HEK293 (cell line): Measurements from ENCODE around the gene TMEM229B.

Experiments
- CTCF ChIA-PET: fragments of 350-600 bp; formaldehyde crosslinking; extraction: SDS; loops from one replicate; lab custom pipeline; 2021; ENCODE audit warnings: antibody characterized with exemption; lab: Yijun Ruan, JAX
- POLR2A ChIA-PET: fragments of 300-600 bp; formaldehyde crosslinking; extraction: SDS; loops from one replicate; lab custom pipeline; 2020; ENCODE audit warnings: antibody characterized with exemption, inconsistent platforms; lab: Yijun Ruan, JAX
- H3K27ac ChIP-seq: fragments of 200-500 bp; sonication (Bioruptor generic); 2 replicates; pipeline ENCODE4 v1.5.1; 2014; ENCODE audit warnings: low read depth, low read length, control low read depth, inconsistent platforms; ENCODE audit errors: extremely low read depth
- H3K36me3 ChIP-seq, 2 experiments: fragments of 200-500 bp in 1 of 2; sonication (Bioruptor generic) in 1 of 2; 1 replicate in 1 of 2; 2 replicates in 1 of 2; pipeline ENCODE4 v1.5.1; 2014 to 2017; ENCODE audit warnings: inconsistent platforms in 2 of 2, low read length in 2 of 2; ENCODE audit not compliant: control insufficient read depth in 2 of 2, insufficient read depth in 1 of 2
- H3K4me1 ChIP-seq: fragments of 200-500 bp; sonication (Bioruptor generic); 2 replicates; pipeline ENCODE4 v1.5.1; 2014; ENCODE audit warnings: mild to moderate bottlenecking, low read length, inconsistent platforms; ENCODE audit not compliant: control insufficient read depth, insufficient read depth
- H3K4me3 ChIP-seq: 2 replicates; pipeline ENCODE4 v1.5.1; 2011; ENCODE audit warnings: low read depth, mild to moderate bottlenecking, control low read depth, low read length, moderate library complexity
- H3K9me3 ChIP-seq: fragments of 200-500 bp; sonication (Bioruptor generic); 2 replicates; pipeline ENCODE4 v1.5.1; 2014; ENCODE audit warnings: low read depth, low read length, inconsistent platforms; ENCODE audit not compliant: control insufficient read depth, insufficient read depth
- MZF1 ChIP-seq: fragments of 450-650 bp; formaldehyde crosslinking; IDR thresholded peaks from 2 replicates; pipeline ENCODE4 v1.5.1; 2017; ENCODE audit warnings: missing biosample characterization, missing genetic modification characterization, borderline replicate concordance
- ZBTB17 ChIP-seq: fragments of 450-650 bp; formaldehyde crosslinking; IDR thresholded peaks from 2 replicates; pipeline ENCODE4 v1.5.1; 2016; ENCODE audit warnings: missing biosample characterization, missing genetic modification characterization
- ZNF19 ChIP-seq: fragments of 450-650 bp; formaldehyde crosslinking; IDR thresholded peaks from 2 replicates; pipeline ENCODE4; 2016; ENCODE audit warnings: missing biosample characterization, missing genetic modification characterization, low read depth
- ZNF266 ChIP-seq: fragments of 450-650 bp; formaldehyde crosslinking; IDR thresholded peaks from 2 replicates; pipeline ENCODE4 v1.5.1; 2016; ENCODE audit warnings: missing biosample characterization, missing genetic modification characterization, low read depth
- ZNF391 ChIP-seq: fragments of 450-650 bp; formaldehyde crosslinking; IDR thresholded peaks from 2 replicates; pipeline ENCODE4 v1.5.1; 2016; ENCODE audit warnings: low read depth, missing biosample characterization, missing genetic modification characterization, borderline replicate concordance
- ZNF426 ChIP-seq: fragments of 450-650 bp; formaldehyde crosslinking; IDR thresholded peaks from 2 replicates; pipeline ENCODE4 v1.5.1; 2017; ENCODE audit warnings: missing biosample characterization, missing genetic modification characterization, mild to moderate bottlenecking, inconsistent platforms, moderate library complexity
- ZNF670 ChIP-seq: fragments of 450-650 bp; formaldehyde crosslinking; IDR thresholded peaks from 2 replicates; pipeline ENCODE4 v1.5.1; 2016; ENCODE audit warnings: missing biosample characterization, missing genetic modification characterization, low read depth
- ZNF747 ChIP-seq: fragments of 450-650 bp; formaldehyde crosslinking; IDR thresholded peaks from 2 replicates; pipeline ENCODE4 v1.5.1; 2016; ENCODE audit warnings: missing biosample characterization, missing genetic modification characterization
- TF ChIP-seq, protein P1 (sequence below): fragments of 450-650 bp; formaldehyde crosslinking; IDR thresholded peaks from 2 replicates; pipeline ENCODE4 v1.5.1; 2016; ENCODE audit warnings: missing biosample characterization, missing genetic modification characterization, borderline replicate concordance
- TF ChIP-seq, protein P2 (sequence below): fragments of 450-650 bp; formaldehyde crosslinking; IDR thresholded peaks from 2 replicates; pipeline ENCODE4 v1.5.1; 2016; ENCODE audit warnings: missing biosample characterization, missing genetic modification characterization, low read depth
- TF ChIP-seq, protein P3 (sequence below): fragments of 450-650 bp; formaldehyde crosslinking; conservative IDR thresholded peaks from 2 replicates; pipeline ENCODE4 v1.5.1; 2016; ENCODE audit warnings: low read depth, missing biosample characterization, missing genetic modification characterization
- TF ChIP-seq, protein P4 (sequence below): fragments of 450-650 bp; formaldehyde crosslinking; optimal IDR thresholded peaks from 2 replicates; pipeline ENCODE3; 2016; ENCODE audit warnings: missing biosample characterization, mild to moderate bottlenecking, missing genetic modification characterization

The TMEM229B gene

DNA sequence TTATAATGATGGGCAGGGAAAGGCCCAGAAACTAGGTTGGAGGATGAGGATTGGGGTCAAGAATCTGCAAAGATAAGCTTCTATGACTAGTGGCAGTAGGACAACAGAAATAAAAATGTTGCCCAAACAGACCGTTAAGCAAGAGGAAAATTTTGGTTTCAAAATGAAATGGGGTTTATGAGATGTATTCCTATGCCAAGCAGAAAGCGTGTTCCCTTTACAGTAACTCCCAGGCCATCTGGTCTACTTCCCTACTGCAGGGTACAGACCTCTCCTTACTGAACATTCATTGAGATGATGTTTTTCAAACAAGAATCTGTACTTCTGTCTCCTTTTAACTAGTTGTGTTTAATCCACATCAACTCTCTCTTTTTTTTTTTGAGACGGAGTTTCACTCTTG, 20.4 kb upstream of the TMEM229B start (continued):
- TF ChIP-seq, protein P1, sequence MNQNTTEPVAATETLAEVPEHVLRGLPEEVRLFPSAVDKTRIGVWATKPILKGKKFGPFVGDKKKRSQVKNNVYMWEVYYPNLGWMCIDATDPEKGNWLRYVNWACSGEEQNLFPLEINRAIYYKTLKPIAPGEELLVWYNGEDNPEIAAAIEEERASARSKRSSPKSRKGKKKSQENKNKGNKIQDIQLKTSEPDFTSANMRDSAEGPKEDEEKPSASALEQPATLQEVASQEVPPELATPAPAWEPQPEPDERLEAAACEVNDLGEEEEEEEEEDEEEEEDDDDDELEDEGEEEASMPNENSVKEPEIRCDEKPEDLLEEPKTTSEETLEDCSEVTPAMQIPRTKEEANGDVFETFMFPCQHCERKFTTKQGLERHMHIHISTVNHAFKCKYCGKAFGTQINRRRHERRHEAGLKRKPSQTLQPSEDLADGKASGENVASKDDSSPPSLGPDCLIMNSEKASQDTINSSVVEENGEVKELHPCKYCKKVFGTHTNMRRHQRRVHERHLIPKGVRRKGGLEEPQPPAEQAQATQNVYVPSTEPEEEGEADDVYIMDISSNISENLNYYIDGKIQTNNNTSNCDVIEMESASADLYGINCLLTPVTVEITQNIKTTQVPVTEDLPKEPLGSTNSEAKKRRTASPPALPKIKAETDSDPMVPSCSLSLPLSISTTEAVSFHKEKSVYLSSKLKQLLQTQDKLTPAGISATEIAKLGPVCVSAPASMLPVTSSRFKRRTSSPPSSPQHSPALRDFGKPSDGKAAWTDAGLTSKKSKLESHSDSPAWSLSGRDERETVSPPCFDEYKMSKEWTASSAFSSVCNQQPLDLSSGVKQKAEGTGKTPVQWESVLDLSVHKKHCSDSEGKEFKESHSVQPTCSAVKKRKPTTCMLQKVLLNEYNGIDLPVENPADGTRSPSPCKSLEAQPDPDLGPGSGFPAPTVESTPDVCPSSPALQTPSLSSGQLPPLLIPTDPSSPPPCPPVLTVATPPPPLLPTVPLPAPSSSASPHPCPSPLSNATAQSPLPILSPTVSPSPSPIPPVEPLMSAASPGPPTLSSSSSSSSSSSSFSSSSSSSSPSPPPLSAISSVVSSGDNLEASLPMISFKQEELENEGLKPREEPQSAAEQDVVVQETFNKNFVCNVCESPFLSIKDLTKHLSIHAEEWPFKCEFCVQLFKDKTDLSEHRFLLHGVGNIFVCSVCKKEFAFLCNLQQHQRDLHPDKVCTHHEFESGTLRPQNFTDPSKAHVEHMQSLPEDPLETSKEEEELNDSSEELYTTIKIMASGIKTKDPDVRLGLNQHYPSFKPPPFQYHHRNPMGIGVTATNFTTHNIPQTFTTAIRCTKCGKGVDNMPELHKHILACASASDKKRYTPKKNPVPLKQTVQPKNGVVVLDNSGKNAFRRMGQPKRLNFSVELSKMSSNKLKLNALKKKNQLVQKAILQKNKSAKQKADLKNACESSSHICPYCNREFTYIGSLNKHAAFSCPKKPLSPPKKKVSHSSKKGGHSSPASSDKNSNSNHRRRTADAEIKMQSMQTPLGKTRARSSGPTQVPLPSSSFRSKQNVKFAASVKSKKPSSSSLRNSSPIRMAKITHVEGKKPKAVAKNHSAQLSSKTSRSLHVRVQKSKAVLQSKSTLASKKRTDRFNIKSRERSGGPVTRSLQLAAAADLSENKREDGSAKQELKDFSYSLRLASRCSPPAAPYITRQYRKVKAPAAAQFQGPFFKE: no peak
- TF ChIP-seq ZNF266 (tag by site-specific recombination): no peak
- TF ChIP-seq MZF1 (tag by site-specific recombination): no peak
- TF ChIP-seq, all 188 proteins: peak for 0

DNA sequence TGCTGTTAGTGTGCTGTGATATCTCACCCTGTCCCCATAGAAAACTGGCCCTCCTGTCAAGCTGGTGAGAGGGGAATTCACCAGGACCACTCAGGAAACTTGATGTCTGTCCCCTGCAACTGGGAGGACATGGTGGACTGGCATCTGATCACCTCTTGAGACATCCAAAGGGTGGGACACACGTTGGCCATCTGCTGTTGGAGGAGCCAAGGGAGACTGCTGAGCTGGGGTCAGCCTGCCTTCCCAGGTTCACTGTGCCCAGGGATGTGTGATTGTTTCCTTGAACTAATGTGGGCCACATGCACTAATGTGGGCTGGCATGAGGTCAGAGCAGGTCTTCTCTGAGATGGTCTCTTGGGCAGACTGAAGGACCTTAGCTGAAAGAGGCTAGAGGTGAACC, 16.7 kb upstream of the TMEM229B start:
- Histone ChIP-seq H3K36me3 (no peaks in the 10 kb centered on the region), H3K9me3 (no peaks in the 10 kb centered on the region), H3K4me1 (no peaks in the 10 kb centered on the region), H3K27ac (no peak overlapping the region), H3K4me3 (no peak overlapping the region)
- POLR2A ChIA-PET: no interaction called here
- CTCF ChIA-PET: interaction anchor here (2.1 kb wide), 1 partner anchor 22 kb away, joined by 8 read pairs; no protein-coding TSS in a partner anchor
- TF ChIP-seq ZBTB17 (tag by site-specific recombination): no peak

DNA sequence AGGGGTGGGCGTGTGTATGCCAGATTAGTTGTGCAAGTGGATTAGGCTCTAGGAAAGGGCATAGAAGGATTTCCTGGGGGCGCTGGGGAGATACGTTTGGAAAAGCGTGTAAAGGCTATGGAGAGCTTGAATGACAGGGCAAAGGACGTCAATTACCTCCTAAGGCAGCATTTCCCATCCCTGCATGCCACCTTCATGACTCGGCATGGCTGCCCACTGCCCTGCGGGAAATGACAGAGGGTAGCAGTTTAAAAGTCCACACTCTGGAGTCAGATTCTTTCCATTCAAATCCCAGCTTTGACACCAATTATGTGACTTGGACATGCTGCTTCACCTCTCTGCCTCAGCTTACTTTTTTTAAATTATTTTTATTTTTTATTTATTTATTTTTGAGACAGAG, 14.8 kb upstream of the TMEM229B start:
- H3K27ac ChIP-seq: no peak overlapping the region

More for the DNA sequence above, 14.8 kb upstream of the TMEM229B start:
- H3K4me3 ChIP-seq: no peak overlapping the region
- no peaks in the 10 kb centered on the region; a peak in 1 of 3 replicates for H3K36me3 ChIP-seq
- TF ChIP-seq, protein P2, sequence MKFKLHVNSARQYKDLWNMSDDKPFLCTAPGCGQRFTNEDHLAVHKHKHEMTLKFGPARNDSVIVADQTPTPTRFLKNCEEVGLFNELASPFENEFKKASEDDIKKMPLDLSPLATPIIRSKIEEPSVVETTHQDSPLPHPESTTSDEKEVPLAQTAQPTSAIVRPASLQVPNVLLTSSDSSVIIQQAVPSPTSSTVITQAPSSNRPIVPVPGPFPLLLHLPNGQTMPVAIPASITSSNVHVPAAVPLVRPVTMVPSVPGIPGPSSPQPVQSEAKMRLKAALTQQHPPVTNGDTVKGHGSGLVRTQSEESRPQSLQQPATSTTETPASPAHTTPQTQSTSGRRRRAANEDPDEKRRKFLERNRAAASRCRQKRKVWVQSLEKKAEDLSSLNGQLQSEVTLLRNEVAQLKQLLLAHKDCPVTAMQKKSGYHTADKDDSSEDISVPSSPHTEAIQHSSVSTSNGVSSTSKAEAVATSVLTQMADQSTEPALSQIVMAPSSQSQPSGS (tag by site-specific recombination): no peak
- TF ChIP-seq ZNF19 (tag by site-specific recombination) (no peak), ZNF426 (tag by site-specific recombination) (no peak), ZNF670 (tag by site-specific recombination) (no peak), ZNF391 (tag by site-specific recombination) (no peak), ZNF747 (tag by site-specific recombination) (no peak)
- TF ChIP-seq, protein P3, sequence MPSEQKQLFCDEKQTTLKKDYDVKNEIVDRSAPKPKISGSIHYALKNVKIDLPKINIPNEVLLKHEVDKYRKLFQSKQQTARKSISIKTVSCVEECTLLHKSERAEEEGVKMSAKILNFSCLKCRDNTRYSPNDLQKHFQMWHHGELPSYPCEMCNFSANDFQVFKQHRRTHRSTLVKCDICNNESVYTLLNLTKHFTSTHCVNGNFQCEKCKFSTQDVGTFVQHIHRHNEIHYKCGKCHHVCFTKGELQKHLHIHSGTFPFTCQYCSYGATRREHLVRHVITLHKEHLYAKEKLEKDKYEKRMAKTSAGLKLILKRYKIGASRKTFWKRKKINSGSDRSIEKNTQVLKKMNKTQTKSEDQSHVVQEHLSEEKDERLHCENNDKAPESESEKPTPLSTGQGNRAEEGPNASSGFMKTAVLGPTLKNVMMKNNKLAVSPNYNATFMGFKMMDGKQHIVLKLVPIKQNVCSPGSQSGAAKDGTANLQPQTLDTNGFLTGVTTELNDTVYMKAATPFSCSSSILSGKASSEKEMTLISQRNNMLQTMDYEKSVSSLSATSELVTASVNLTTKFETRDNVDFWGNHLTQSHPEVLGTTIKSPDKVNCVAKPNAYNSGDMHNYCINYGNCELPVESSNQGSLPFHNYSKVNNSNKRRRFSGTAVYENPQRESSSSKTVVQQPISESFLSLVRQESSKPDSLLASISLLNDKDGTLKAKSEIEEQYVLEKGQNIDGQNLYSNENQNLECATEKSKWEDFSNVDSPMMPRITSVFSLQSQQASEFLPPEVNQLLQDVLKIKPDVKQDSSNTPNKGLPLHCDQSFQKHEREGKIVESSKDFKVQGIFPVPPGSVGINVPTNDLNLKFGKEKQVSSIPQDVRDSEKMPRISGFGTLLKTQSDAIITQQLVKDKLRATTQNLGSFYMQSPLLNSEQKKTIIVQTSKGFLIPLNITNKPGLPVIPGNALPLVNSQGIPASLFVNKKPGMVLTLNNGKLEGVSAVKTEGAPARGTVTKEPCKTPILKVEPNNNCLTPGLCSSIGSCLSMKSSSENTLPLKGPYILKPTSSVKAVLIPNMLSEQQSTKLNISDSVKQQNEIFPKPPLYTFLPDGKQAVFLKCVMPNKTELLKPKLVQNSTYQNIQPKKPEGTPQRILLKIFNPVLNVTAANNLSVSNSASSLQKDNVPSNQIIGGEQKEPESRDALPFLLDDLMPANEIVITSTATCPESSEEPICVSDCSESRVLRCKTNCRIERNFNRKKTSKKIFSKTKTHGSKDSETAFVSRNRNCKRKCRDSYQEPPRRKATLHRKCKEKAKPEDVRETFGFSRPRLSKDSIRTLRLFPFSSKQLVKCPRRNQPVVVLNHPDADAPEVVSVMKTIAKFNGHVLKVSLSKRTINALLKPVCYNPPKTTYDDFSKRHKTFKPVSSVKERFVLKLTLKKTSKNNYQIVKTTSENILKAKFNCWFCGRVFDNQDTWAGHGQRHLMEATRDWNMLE (tag by site-specific recombination): no peak
- TF ChIP-seq, protein P4, sequence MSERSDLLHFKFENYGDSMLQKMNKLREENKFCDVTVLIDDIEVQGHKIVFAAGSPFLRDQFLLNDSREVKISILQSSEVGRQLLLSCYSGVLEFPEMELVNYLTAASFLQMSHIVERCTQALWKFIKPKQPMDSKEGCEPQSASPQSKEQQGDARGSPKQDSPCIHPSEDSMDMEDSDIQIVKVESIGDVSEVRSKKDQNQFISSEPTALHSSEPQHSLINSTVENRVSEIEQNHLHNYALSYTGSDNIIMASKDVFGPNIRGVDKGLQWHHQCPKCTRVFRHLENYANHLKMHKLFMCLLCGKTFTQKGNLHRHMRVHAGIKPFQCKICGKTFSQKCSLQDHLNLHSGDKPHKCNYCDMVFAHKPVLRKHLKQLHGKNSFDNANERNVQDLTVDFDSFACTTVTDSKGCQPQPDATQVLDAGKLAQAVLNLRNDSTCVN: no peak
- no peaks in the 10 kb centered on the region for H3K9me3 ChIP-seq
- ChIA-PET CTCF (interaction anchor here (2.1 kb wide), 1 partner anchor 23 kb away, joined by 8 read pairs; no protein-coding TSS in a partner anchor), POLR2A (no interaction called here)
- no peaks in the 10 kb centered on the region for H3K4me1 ChIP-seq
